ENCODE measurements around the gene HCAR2.
"Not testable (repeated sequence)": the region's sequence is repeated elsewhere in the genome, so short reads cannot be mapped to it uniquely, and the experiment has no call there.

The HCAR2 gene

DNA sequence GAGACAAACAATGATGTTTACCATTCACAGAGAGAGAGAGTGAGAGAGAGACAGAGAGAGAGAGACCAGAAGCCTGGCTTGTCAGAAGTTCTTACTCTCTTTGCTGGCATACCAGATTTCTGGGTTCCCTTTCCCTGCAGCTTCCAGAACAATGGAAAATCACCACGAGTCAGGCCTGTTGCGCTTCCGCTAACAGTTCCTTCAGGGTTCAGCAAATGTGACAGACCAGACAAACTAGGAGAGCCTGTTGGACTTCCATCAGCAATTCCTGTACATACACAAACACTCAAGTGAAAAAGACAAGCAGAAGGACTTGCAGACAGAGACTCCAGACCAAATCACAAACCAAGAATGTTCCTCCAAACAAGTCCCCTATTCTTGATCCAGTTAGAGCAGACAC lies 6.1 kb upstream of the HCAR2 start:
- H3K4me3 ChIP-seq (ENCODE audit: low read depth, low read length); DNase-seq (ENCODE audit: low read depth, low spot score); POLR2A ChIA-PET; CTCF ChIA-PET: not testable (repeated sequence)

DNA sequence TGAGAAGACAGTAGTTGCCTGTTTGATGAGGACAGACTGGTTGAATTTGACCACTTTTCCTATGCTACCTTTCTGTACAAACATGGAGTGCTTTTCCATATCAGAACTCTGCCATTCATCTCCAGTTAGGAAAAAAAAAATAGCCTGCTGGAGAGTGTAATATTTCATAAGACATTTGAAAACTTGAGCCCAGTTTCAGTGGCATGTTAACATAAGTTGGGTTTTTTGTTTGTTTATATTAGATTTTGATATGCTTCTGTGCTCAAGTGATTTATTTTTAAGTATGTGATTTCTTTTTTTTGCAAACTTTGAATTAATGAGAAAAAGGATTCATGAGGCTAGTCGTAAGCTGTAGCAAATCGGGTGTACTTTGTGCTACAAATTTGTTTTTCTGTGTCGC lies 684 bp upstream of the HCAR2 start:
- CTCF ChIA-PET; POLR2A ChIA-PET; DNase-seq (ENCODE audit: low read depth, low spot score); H3K4me3 ChIP-seq (ENCODE audit: low read depth, low read length): not testable (repeated sequence)

DNA sequence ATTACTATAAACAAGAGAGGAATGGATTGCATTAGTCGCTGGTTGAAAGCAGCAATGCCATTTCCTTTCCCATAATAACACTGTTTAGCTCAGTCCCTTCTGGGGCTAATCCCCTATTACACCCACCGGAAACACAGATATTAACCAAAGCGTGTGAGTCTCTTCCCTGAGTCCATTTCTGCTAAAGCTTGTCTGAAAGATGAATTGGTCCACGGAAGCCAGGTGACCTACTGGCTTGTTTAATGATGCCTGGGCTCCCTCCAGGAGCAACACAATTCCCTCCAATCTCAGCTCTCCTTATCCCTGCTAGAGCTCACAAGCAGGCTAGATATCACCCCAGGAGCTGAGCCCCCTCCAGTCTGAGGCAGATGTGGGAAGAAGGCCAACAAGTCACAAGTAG lies 1.7 kb downstream of the HCAR2 start:
- POLR2A ChIA-PET; DNase-seq (ENCODE audit: low read depth, low spot score); H3K4me3 ChIP-seq (ENCODE audit: low read depth, low read length); CTCF ChIA-PET: not testable (repeated sequence)

DNA sequence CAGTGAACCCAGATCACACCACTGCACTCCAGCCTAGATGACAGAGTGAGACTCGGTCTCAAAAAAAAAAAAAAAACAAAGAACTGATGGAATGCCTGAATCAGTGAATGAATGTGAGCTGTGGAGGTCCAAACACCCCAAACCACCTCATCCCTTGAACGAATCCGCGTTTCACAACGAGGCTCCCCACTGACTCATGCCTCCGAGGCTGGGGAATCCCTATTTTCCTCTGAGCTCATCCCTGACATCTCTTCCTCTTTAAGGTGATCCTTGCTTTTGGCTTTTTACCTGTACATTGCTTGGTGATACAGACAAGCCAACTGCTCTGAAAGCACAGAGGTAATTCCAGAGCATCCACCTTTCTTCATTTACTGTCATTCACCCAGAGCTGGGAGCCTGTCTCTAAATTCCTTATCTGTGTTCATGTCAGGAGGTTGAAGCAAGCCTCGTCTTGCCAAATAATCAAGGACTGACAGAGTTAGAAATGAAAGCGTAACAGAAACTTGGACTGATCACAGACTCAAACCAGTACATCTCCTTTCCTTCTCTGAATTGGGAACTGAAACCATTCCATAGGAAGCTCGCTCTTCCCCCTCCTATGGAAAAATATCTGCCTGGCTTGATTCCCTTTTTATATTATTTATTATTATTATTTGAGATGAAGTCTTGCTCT lies 3.0 kb downstream of the HCAR2 start:
- DNase-seq (ENCODE audit: low read depth, low spot score); POLR2A ChIA-PET; H3K4me3 ChIP-seq (ENCODE audit: low read depth, low read length); CTCF ChIA-PET: not testable (repeated sequence)

DNA sequence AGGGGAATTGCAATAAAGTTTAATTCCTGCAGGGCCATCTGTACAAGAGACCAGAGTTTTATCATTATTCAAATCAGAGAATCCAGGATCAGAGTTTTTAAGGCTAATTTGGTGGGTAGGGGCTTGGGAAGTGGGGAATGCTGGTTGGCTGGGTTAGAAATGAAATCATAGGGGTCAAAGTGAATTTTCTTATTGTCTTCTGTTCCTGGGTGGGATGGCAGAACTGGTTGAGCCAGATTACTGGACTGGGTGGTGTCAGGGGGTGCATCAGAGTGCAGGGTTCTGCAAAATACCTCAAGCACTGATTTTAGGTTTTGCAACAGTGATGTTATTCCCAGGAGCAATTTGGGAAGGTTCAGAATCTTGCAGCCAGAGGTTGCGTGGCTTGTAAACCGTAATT lies 6.2 kb downstream of the HCAR2 start:
- CTCF ChIA-PET: not testable (repeated sequence)

DNA sequence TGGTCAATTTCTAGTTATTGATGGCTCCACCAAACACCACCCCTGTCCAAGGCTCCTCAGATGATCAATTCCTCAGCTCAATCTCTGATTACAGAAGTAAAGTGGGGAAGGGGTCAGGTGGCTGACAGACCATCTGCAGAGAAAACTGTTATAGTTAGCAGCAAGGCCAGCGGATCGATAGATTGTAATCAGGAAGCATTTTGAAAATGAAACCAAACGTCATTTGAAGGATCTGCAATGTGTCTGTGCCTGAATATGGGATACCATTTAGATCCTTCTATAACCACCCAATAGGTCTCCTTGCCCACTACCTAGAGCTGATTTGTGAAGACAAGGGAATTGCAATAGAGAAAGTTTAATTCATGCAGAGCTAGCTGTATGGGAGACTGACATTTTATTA lies 11.6 kb downstream of the HCAR2 start:
- POLR2A ChIA-PET: no interaction called here
- CTCF ChIA-PET: no interaction called here
- DNase-seq (ENCODE audit: low read depth, low spot score): no peak

More for the DNA sequence above, 6.2 kb downstream of the HCAR2 start:
- DNase-seq (ENCODE audit: low read depth, low spot score); POLR2A ChIA-PET; H3K4me3 ChIP-seq (ENCODE audit: low read depth, low read length): not testable (repeated sequence)

DNA sequence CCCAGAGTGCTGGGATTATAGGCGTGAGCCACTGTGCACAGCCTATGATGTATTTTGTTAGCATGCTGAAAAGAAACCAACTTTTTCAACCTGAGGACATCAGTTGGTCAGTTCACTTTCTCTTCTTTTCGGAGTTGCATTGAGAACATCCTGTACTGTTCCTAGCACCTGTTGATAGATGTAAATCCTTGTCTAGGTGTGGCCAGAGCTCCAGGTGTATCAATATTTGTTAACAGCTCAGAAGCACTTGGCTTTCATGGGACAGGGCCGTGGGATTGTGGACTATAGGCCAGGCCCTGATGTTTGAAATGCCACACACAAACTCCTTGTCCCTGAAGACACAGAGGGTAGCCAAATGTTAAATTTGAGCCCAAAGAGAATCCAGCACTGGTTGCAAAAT lies 14.9 kb downstream of the HCAR2 start:
- TF ChIP-seq, protein P1, sequence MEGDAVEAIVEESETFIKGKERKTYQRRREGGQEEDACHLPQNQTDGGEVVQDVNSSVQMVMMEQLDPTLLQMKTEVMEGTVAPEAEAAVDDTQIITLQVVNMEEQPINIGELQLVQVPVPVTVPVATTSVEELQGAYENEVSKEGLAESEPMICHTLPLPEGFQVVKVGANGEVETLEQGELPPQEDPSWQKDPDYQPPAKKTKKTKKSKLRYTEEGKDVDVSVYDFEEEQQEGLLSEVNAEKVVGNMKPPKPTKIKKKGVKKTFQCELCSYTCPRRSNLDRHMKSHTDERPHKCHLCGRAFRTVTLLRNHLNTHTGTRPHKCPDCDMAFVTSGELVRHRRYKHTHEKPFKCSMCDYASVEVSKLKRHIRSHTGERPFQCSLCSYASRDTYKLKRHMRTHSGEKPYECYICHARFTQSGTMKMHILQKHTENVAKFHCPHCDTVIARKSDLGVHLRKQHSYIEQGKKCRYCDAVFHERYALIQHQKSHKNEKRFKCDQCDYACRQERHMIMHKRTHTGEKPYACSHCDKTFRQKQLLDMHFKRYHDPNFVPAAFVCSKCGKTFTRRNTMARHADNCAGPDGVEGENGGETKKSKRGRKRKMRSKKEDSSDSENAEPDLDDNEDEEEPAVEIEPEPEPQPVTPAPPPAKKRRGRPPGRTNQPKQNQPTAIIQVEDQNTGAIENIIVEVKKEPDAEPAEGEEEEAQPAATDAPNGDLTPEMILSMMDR (IDR thresholded peaks at IDR 0.05; ENCODE audit: insufficient read depth, low read length, missing control alignments): no peak
- DNase-seq (ENCODE audit: low read depth, low spot score): no peak
- H3K4me3 ChIP-seq (ENCODE audit: low read depth, low read length): no peak overlapping the region
- POLR2A ChIA-PET: no interaction called here
- CTCF ChIA-PET: no interaction called here

More for the DNA sequence above, 11.6 kb downstream of the HCAR2 start:
- H3K4me3 ChIP-seq (ENCODE audit: low read depth, low read length): no peak overlapping the region
- TF ChIP-seq, protein P1 (IDR thresholded peaks at IDR 0.05; ENCODE audit: insufficient read depth, low read length, missing control alignments): no peak

DNA sequence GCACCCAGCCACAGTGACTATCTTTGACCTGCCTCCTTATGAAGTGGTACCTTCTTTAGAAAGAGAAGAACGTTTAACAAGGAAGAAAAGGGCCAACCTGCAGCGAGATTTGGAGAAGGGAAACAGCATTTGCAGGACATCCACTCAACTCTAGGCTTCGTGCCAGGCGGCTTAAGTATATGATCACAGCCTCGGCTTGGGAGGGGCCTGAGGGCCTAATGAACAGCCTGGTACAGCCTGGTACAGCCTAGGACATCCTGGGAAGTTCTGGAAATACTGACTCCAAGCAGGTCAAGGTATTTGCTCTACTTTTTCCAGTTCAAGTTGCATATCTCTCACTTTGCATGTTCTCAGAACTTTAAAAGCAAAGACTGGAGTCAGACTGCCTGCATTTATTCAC lies 16.1 kb downstream of the HCAR2 start:
- H3K4me3 ChIP-seq (ENCODE audit: low read depth, low read length): no peak overlapping the region
- TF ChIP-seq, protein P1 (IDR thresholded peaks at IDR 0.05; ENCODE audit: insufficient read depth, low read length, missing control alignments): no peak
- POLR2A ChIA-PET: no interaction called here
- DNase-seq (ENCODE audit: low read depth, low spot score): no peak
- CTCF ChIA-PET: no interaction called here

DNA sequence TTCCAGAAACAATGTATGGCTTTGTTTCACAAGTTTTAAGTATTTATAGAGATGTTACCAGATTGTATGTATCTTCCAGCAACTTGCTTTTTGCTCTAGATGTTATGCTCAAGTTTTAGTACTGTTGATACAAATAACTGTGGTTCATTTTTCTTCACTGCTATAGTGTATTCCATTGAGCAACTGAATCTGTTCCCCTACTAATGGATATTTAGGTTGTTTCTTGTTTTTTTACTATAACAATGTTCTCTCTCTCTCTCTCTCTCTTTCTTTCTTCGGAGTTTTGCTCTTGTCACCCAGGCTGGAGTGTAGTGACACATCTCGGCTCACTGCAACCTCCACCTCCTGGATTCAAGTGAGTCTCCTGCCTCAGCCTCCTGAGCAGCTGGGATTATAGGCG lies 16.6 kb downstream of the HCAR2 start:
- TF ChIP-seq, protein P1 (IDR thresholded peaks at IDR 0.05; ENCODE audit: insufficient read depth, low read length, missing control alignments): no peak
- POLR2A ChIA-PET: no interaction called here
- DNase-seq (ENCODE audit: low read depth, low spot score): no peak
- CTCF ChIA-PET: no interaction called here
- no peak overlapping the region for H3K4me3 ChIP-seq (ENCODE audit: low read depth, low read length)
